ENCODE results near the gene TRAF3IP1.

The TRAF3IP1 gene

GRCh38 chr2:238287737-238288649 lies 32.3 kb upstream of the TRAF3IP1 start, which contains the start of gene PER2:
Gene PER2, minus strand, starts transcription at chr2:238288610. Its CDS starts 10,674 bp downstream, at chr2:238277936.
- DNase-seq (ENCODE audit: low read depth, low spot score) = peak; percentile 75

- DNase-seq (ENCODE audit: low read depth, low spot score) = peak; percentile 100
These were observed 31.4 kb upstream of the TRAF3IP1 start for GRCh38 chr2:238288650-238289573.

DNA sequence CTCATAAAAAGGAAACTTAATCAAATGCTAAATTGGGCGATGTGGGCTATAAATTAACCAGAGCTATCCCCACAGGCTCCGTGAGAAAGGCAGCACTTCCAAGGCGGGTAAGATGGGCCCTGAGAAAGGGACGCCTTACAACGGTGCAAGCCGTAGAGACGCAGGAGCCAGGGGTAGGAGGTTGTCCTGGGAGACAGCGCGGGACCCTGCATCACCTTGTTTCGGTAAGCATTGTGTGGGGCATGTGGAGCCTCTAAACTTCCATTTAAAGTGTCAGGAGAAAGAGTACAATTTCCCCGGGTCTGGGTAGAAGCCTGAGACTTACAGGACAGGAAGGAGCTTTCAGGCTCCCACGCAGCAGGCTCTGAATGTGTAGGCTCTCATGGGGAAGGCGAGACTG lies 30.7 kb upstream of the TRAF3IP1 start:
- DNase-seq (ENCODE audit: low read depth, low spot score) = no peak

GRCh38 chr2:238290091-238290509 lies 30.2 kb upstream of the TRAF3IP1 start:
- peak; percentile 84 for DNase-seq (ENCODE audit: low read depth, low spot score)

DNA sequence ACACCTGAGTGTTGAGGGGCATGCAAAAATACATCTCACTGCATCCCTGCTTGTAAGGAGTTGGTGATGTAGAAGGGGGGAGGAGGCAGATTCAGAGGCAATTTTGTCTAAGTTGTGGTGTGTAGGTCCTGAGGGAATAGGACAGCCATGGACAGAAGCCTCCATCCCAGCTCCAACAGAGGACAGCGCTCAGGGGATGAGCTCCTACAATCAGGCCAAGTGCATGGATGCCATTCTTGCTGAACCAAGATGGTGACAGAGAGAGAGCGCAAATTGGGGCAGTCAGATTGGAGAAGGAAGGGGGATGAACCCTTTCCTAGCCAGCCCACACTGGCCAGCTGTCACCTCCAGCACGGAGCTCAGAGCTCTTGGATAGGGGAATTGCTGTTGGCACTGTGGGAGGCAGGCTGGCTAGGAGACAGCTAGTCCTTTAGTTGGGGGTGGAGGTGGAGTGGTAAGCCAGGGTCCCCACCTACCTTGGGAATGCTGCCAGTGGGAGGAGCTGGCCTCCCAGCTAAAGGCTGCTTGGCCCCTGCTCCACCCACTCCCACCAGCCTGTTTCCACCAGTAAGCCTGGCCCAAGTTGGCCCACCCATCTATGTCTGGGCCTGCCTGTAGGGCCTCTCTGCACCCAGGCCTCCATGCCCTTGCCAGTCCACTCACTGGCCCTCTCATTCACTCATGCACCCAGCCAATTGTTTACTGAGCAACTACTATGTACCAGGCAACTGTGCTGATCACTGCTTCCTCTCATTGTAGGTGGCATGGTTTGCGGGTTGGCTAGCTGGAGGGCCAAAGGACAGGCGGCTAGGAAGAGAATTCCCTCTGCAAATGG lies 29.4 kb upstream of the TRAF3IP1 start:
- DNase-seq (ENCODE audit: low read depth, low spot score) = no peak

DNA sequence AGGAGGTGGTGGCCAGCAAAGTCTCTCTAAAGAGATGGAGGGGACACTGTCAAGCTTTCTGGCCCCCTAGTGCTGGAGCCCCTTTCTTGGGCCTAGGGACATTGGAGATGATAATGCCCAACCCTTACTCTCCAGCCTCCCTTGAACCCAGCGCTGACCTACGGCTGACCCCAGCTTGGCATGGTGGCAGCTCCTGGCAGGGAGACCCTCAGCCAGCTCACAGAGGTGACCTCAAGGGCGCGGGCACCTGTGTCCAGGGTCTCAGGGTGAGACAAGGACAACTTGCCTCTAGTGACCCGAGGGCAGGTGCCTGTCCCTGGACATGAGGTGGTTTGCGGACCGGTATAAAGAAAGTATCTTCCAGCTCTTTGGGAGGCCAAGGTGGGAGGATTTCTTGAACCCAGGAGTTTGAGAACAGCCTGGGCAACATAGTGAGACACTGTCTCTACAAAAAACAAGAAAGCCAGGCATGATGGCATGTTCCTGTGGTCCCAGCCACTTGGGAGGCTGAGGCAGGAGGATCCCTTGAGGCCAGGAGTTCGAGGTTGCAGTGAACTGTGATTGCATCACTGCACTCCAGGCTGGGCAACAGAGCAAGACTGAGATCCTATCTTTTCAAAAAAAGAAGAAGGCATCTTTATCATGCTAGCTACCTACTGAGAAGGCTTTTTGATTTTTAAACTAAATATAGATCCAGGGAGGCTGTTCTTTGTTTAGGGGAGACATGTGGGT lies 28.6 kb upstream of the TRAF3IP1 start:
- no peak for DNase-seq (ENCODE audit: low read depth, low spot score)

- DNase-seq (ENCODE audit: low read depth, low spot score) = no peak
These were observed 26.3 kb upstream of the TRAF3IP1 start for GRCh38 chr2:238294046-238294392.

GRCh38 chr2:238294393-238295143 lies 25.8 kb upstream of the TRAF3IP1 start:
- DNase-seq (ENCODE audit: low read depth, low spot score) = no peak

DNA sequence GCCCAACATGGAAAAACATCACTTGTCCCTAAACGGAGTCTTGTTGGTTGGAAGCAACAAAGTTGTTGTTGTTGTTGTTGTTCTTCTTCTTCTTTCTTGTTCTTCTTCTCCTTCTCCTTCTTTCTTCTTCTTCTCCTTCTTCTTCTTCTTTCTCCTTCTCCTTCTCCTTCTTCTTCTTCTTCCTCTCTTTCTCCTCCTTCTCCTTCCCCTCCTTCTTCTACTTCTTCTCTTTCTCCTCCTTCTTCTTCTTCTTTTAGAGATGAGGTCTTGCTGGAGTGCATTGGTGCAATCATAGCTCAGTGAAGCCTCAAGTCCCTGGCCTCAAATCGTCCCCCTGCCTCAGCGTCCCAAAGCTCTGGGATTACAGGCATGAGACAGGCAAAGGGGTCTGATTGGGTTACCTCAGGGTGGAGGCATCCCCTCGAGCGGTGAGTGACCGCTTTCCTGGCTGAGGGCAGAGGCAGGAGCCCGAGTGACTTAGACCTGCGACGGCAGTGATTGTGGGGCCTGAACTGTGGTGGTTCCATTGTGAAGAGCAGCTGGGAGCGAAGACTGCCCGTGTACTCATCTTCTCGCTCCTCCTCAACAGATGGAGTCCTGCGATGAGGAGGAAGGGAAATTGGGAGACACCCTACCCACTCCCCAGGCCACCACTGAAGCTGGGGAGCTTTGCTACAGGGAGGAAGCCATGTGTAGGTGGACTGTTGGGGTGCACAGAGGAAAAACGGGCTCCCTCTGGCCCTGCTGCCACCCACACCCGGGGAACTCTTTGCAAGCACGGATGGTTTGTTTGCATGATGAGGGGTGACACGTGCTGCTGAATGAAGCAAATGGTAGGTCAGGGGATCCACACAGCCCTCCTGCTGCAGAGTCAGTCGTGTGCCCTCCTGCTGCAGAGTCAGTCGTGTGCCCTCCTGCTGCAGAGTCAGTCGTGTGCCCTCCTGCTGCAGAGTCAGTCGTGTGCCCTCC lies 24.9 kb upstream of the TRAF3IP1 start:
- no peak for DNase-seq (ENCODE audit: low read depth, low spot score)

DNA sequence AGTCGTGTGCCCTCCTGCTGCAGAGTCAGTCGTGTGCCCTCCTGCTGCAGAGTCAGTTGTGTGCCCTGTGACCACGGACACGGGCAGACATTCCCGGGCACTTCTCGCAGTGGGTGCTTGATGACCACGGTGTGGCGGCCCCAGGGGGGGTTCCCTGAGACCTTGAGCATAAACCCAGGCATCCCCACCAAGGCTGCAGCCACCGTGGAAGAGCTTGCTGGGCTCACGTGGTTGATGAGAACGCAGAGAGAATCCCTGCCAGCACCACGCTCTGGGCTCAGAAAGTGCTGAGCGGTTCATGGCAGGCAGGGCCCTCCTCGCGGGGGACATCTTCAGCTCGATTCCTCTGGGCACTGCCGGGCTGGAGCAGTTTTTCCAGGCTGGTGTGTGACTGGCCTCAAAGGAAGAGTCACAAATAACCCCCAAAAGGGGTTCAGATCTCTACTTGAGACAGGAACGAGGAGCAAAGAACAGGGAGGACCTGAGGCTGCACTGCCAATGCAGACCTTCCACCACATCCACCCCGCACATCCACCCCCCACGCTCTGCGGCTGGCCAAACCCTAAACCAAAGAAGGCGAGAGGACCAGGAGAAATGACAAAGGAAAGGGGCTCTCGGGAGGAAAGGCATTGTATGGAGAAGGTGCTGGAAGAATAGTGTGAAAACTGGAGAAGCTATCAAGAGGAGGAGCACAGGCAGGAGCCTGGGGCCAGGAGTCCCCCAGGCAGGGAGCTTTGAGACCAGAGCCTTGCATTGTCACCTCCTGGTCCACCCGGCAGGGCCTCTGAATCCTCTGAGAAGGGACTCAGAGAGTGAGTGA lies 23.5 kb upstream of the TRAF3IP1 start:
- DNase-seq (ENCODE audit: low read depth, low spot score) = no peak

DNA sequence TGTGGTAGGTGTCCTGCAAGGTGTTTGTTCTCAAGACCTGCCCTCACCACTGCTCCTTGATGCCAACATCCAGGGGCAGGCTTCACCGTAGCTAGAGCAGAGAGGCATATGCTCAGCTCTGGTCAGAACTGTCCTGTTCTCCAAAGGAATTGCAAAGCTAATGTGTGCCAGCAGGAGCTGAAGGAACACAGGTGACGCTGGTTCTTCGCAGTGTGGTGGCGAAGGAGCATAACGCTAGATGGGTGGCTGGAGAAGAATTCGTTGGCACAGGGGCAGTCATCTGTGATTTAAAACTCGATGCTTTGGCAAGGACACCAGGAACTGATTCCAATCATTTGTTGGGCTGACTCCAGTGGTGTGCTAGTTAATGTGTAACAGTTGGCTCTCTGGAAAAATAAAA lies 20.5 kb upstream of the TRAF3IP1 start:
- no peak for DNase-seq (ENCODE audit: low read depth, low spot score)

DNA sequence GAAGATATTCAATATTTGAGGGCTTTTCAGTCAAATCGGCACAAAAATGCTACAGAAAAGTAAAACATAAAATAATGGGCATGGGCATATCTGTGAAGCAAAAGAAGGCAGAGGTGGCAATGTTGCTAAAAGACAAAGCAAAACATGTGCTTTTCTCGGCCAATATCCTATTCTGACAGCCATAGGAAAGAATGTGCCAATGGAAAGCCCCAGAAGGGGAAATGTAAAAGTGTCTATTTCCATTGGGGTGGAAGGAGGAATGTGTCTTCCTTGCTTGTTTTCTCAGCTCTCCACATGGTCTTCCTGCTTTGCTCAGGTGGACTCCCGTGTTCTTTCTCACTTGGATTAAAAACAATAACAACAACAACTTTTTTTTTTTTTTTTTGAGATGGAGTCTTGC lies 18.2 kb upstream of the TRAF3IP1 start:
- DNase-seq (ENCODE audit: low read depth, low spot score) = no peak

- no peak for DNase-seq (ENCODE audit: low read depth, low spot score)
These were observed 17.6 kb upstream of the TRAF3IP1 start for GRCh38 chr2:238302751-238303150.

DNA sequence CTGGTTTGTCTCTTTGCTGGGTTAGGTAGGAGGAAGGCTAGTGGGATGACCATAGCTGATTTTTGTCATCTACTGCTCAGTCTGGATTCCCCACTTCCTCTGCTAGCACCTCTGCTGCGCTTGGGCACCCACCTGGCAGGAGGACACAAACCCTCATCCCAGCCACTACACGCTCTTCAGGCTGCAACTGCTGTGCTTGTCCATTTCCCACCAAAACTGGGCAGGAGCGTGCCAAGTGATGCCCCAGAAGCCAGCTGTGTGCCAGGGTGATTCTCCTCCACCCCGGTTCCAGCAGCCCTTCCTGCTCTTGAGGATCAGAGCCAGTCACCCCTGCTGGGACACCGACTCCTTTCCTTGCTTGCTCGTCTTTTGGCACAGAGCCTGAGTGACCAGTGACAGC lies 16.2 kb upstream of the TRAF3IP1 start:
- no peak for DNase-seq (ENCODE audit: low read depth, low spot score)

DNA sequence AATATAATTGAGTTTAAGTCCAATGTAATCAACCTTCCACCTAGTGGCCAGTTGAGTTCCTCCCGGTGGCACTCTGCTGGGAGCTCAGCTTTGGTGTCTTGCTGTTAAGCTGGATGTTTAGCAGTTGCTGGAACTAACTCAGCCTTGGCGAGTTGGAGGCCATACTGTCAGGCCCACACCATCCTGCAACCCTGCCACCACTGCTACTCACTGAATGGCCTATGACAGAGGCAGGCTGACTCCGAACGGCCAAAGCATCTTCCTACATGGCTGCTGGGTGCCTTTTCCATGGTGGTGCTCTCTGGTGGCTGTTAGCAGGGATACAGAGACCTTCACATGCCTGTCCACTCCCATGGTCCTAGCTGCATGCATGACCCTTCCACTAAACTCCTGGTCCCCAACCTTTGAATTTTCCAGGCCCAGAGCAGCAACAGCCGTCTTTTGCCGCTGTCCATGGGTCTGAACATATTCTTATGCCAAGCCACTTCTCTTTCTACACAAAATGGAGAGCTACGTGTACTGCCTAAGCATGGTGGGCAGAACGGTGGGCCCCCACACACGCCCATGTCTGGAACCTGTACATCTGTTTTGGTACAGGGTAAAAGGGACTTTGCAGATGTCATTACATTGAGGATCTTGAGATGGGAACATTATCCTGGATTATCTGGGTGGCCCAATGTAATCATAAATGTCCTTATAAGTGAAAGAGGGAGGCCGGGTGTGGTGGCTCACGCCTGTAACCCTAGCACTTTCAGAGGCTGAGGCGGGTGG lies 15.0 kb upstream of the TRAF3IP1 start:
- DNase-seq (ENCODE audit: low read depth, low spot score) = no peak

DNA sequence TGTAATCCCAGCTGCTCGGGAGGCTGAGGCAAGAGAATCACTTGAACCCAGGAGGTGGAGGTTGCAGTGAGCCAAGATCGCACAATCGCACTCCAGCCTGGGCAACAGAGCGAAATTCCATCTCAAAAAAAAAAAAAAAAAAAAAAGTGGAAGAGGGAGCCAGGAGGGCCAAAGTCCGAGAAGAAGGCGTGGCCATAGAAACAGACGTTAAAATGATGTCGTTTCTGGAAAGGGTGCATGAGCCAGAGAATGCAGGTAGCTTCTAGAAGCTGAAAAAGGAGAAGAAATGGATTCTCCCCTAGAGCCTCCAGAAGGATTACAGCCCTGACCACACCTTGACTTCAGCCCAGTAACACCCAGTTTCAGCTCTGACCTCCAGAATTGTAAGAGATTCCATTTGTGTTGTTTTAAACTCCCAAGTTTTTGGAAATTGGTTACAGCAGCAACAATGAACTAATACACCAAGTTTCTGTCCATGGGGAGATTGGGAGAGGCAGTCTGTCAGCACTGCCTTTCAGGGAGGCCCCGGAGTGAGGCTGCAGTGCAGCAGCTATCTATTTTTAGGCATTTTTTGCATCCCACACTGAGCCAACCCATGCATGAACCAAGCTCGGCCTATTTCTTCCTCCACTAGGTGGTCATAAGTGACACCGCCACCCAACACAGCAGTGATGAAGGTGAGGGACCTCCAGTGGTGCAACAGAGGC lies 14.2 kb upstream of the TRAF3IP1 start:
- no peak for DNase-seq (ENCODE audit: low read depth, low spot score)

GRCh38 chr2:238306672-238306998 lies 13.7 kb upstream of the TRAF3IP1 start:
- no peak for DNase-seq (ENCODE audit: low read depth, low spot score)
